ENCODE results near the gene ZNF536.
"Not testable (repeated sequence)": the region's sequence is repeated elsewhere in the genome, so short reads cannot be mapped to it uniquely, and the experiment has no call there.

ZNF536 gene

DNA sequence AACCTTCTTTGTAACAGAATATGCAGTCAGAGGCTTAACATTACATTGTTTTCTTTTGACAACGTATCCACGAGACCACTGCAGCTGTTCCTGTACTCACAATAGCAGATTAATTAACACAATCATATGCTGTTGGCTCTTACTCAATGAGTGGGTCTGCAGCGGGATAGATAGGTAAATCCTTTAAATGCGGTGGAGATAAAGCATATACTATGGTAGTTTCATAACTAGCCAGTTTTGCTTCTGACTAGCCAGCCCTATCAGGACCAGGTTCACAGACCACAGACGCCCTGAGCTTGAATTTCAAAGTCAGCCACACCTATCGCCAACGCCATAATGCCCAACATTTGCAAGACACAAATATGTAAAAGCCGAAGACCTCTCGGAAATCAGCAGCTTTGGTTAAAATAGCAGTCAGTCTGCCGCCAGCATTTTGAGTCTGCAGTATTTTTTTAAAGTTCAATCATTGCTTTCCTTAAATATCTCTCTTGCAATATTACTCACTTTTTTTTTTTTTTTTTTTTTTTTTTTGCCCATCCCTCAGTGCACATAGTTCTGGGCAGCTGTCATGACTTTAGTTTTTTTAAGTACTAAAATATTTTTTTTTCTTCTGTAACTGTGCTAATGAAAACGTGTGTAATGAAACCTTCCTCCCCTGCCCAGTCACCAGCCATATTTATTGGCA, 120.5 kb downstream of the ZNF536 start:
- Histone ChIP-seq H3K4me3 (ENCODE audit: low read length) (no peak overlapping the region), H3K79me2 (ENCODE audit: low read length) (no peaks in the 10 kb centered on the region), H3K4me2 (ENCODE audit: low read depth, low read length) (no peak overlapping the region), H3F3A (ENCODE audit: insufficient read depth, low read length) (no peaks in the 10 kb centered on the region), H3K9me3 (replicated peaks; ENCODE audit: insufficient read depth, low read length) (no peaks in the 10 kb centered on the region), H2AFZ (ENCODE audit: low read length) (no peak overlapping the region), H3K9me2 (replicated peaks; ENCODE audit: insufficient read depth, low read length) (no peaks in the 10 kb centered on the region), H3K36me3 (replicated peaks; ENCODE audit: insufficient read depth, low read length) (no peaks in the 10 kb centered on the region), H3K27me3 (replicated peaks; ENCODE audit: insufficient read depth, low read length) (peaks cover 68% of the 10 kb centered on the region), H3K27ac (ENCODE audit: low read length) (no peak overlapping the region), H3K4me1 (ENCODE audit: low read length) (no peaks in the 10 kb centered on the region), H4K20me1 (ENCODE audit: insufficient read depth, low read length) (no peaks in the 10 kb centered on the region), H3K9ac (ENCODE audit: low read length) (no peak overlapping the region)
- TF ChIP-seq EZH2 (optimal IDR thresholded peaks at IDR 0.05; ENCODE audit: low read depth, low read length), result no peak
- DNase-seq, result no peak

DNA sequence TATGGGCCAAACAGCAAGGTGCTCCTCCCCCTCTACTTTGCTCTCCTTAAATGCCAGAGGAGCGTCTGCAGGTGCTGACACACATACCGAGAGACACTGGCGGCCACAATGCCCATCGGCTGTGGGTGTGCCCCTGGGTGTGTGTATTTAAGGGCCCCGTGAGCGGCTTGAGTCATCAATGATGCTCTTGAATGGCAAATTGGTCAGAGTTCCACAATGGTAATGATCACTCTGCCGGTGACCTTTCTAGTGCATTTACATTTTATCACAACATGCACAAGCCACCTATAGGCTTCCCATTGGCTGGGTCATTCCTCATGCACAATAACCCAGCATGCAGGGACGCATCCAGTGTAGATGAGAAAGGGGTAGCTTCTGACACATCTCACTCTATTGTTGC, 124.8 kb downstream of the ZNF536 start:
- no peaks in the 10 kb centered on the region for H3K36me3 ChIP-seq (replicated peaks; ENCODE audit: insufficient read depth, low read length)
- no peaks in the 10 kb centered on the region for H3K4me1 ChIP-seq (ENCODE audit: low read length)
- no peak overlapping the region for H3K4me2 ChIP-seq (ENCODE audit: low read depth, low read length)
- no peak overlapping the region for H3K9ac ChIP-seq (ENCODE audit: low read length)
- H3K27ac ChIP-seq (ENCODE audit: low read length), result no peak overlapping the region
- no peaks in the 10 kb centered on the region for H4K20me1 ChIP-seq (ENCODE audit: insufficient read depth, low read length)
- DNase-seq, result no peak
- no peaks in the 10 kb centered on the region for H3K9me2 ChIP-seq (replicated peaks; ENCODE audit: insufficient read depth, low read length)
- H3K27me3 ChIP-seq (replicated peaks; ENCODE audit: insufficient read depth, low read length), result peaks cover 34% of the 10 kb centered on the region
- no peak for TF ChIP-seq EZH2 (optimal IDR thresholded peaks at IDR 0.05; ENCODE audit: low read depth, low read length)
- no peak for TF ChIP-seq EZH2phosphoT487 (IDR thresholded peaks at IDR 0.05; ENCODE audit: low read length)
- TF ChIP-seq, protein P1, sequence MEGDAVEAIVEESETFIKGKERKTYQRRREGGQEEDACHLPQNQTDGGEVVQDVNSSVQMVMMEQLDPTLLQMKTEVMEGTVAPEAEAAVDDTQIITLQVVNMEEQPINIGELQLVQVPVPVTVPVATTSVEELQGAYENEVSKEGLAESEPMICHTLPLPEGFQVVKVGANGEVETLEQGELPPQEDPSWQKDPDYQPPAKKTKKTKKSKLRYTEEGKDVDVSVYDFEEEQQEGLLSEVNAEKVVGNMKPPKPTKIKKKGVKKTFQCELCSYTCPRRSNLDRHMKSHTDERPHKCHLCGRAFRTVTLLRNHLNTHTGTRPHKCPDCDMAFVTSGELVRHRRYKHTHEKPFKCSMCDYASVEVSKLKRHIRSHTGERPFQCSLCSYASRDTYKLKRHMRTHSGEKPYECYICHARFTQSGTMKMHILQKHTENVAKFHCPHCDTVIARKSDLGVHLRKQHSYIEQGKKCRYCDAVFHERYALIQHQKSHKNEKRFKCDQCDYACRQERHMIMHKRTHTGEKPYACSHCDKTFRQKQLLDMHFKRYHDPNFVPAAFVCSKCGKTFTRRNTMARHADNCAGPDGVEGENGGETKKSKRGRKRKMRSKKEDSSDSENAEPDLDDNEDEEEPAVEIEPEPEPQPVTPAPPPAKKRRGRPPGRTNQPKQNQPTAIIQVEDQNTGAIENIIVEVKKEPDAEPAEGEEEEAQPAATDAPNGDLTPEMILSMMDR (IDR thresholded peaks at IDR 0.05; ENCODE audit: low read length), result no peak
- no peaks in the 10 kb centered on the region for H3F3A ChIP-seq (ENCODE audit: insufficient read depth, low read length)
- H3K79me2 ChIP-seq (ENCODE audit: low read length), result no peaks in the 10 kb centered on the region
- H2AFZ ChIP-seq (ENCODE audit: low read length), result no peak overlapping the region
- H3K4me3 ChIP-seq (ENCODE audit: low read length), result no peak overlapping the region
- H3K9me3 ChIP-seq (replicated peaks; ENCODE audit: insufficient read depth, low read length), result no peaks in the 10 kb centered on the region

DNA sequence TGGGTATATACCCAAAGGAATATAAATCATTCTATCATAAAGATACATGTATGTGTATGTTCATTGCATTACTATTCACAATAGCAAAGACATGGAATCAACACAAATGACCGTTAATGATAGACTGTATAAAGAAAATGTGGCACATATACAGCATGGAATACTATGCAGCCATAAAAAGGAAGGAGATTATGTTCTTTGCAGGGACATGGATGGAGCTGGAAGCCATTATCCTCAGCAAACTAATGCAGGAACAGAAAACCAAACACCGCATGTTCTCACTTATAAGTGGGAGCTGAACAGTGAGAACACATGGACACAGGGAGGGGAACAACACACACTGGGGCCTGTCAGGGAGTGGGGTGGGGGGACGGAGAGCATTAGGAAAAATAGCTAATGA, 125.9 kb downstream of the ZNF536 start:
- H3K79me2 ChIP-seq (ENCODE audit: low read length); H3K9me2 ChIP-seq (replicated peaks; ENCODE audit: insufficient read depth, low read length); H3K9me3 ChIP-seq (replicated peaks; ENCODE audit: insufficient read depth, low read length); DNase-seq; H2AFZ ChIP-seq (ENCODE audit: low read length); H3K4me1 ChIP-seq (ENCODE audit: low read length); H3F3A ChIP-seq (ENCODE audit: insufficient read depth, low read length); H3K9ac ChIP-seq (ENCODE audit: low read length); H3K36me3 ChIP-seq (replicated peaks; ENCODE audit: insufficient read depth, low read length); H4K20me1 ChIP-seq (ENCODE audit: insufficient read depth, low read length); H3K4me3 ChIP-seq (ENCODE audit: low read length); H3K27ac ChIP-seq (ENCODE audit: low read length); H3K4me2 ChIP-seq (ENCODE audit: low read depth, low read length): not testable (repeated sequence)
- H3K27me3 ChIP-seq (replicated peaks; ENCODE audit: insufficient read depth, low read length), result peaks cover 26% of the 10 kb centered on the region

DNA sequence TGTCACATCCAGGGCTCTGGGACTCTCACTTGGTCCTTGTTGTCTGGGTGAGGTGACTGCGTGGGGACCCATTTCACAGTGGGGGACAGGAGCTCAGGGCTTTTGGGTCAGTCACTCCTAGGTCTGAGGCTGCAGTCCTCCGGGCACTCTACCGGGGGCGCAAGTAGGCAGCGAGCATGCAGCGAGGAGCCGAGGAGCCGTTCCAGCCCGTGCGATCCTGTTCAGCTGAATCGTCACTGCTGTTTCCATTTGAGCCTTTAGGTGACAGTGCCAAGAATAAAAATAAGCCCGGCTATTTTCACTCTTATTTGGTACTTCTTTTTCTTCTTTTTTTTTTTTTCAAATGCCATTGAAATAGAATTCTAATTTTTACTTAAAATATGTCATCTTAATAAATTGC, 126.5 kb downstream of the ZNF536 start:
- peaks cover 22% of the 10 kb centered on the region for H3K27me3 ChIP-seq (replicated peaks; ENCODE audit: insufficient read depth, low read length)
- H3K9me2 ChIP-seq (replicated peaks; ENCODE audit: insufficient read depth, low read length), result no peaks in the 10 kb centered on the region
- no peaks in the 10 kb centered on the region for H3K36me3 ChIP-seq (replicated peaks; ENCODE audit: insufficient read depth, low read length)
- no peak overlapping the region for H3K27ac ChIP-seq (ENCODE audit: low read length)
- H3K4me1 ChIP-seq (ENCODE audit: low read length), result no peaks in the 10 kb centered on the region
- no peak overlapping the region for H3K9ac ChIP-seq (ENCODE audit: low read length)
- TF ChIP-seq, protein P1 (IDR thresholded peaks at IDR 0.05; ENCODE audit: low read length), result no peak
- no peak for TF ChIP-seq EZH2phosphoT487 (IDR thresholded peaks at IDR 0.05; ENCODE audit: low read length)
- TF ChIP-seq EZH2 (optimal IDR thresholded peaks at IDR 0.05; ENCODE audit: low read depth, low read length), result no peak
- no peaks in the 10 kb centered on the region for H3F3A ChIP-seq (ENCODE audit: insufficient read depth, low read length)
- no peaks in the 10 kb centered on the region for H3K9me3 ChIP-seq (replicated peaks; ENCODE audit: insufficient read depth, low read length)
- H3K4me3 ChIP-seq (ENCODE audit: low read length), result no peak overlapping the region
- no peak overlapping the region for H2AFZ ChIP-seq (ENCODE audit: low read length)
- H3K79me2 ChIP-seq (ENCODE audit: low read length), result no peaks in the 10 kb centered on the region
- no peaks in the 10 kb centered on the region for H4K20me1 ChIP-seq (ENCODE audit: insufficient read depth, low read length)
- H3K4me2 ChIP-seq (ENCODE audit: low read depth, low read length), result no peak overlapping the region
- no peak for DNase-seq
